ENCODE measurements around the gene MLN.

The MLN gene

DNA sequence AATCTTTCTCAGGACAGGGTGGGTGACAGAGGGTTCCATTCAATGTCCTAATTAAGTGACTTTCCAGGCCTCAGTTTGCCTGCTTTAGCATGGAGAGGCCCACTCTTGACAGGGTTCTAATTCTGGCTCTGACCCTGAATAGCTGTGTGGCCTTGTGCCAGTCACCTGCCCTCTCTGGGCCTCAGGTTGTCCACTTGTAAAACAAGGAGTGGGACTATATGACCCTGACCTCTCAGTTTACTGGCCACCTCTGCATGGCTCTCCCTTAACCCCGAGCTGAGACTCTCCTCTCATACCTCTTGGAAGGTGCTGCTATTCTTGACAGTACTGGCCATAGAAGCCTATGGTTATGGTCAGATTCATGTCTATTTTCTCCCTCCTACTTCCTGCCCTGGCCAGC is 44.1 kb upstream of the MLN start:
- TF ChIP-seq, protein P1, sequence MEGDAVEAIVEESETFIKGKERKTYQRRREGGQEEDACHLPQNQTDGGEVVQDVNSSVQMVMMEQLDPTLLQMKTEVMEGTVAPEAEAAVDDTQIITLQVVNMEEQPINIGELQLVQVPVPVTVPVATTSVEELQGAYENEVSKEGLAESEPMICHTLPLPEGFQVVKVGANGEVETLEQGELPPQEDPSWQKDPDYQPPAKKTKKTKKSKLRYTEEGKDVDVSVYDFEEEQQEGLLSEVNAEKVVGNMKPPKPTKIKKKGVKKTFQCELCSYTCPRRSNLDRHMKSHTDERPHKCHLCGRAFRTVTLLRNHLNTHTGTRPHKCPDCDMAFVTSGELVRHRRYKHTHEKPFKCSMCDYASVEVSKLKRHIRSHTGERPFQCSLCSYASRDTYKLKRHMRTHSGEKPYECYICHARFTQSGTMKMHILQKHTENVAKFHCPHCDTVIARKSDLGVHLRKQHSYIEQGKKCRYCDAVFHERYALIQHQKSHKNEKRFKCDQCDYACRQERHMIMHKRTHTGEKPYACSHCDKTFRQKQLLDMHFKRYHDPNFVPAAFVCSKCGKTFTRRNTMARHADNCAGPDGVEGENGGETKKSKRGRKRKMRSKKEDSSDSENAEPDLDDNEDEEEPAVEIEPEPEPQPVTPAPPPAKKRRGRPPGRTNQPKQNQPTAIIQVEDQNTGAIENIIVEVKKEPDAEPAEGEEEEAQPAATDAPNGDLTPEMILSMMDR (IDR thresholded peaks at IDR 0.05; ENCODE audit: insufficient read depth, missing control alignments) = no peak
- DNase-seq (ENCODE audit: insufficient read length, low spot score) (no peak), FAIRE-seq (no peak)

DNA sequence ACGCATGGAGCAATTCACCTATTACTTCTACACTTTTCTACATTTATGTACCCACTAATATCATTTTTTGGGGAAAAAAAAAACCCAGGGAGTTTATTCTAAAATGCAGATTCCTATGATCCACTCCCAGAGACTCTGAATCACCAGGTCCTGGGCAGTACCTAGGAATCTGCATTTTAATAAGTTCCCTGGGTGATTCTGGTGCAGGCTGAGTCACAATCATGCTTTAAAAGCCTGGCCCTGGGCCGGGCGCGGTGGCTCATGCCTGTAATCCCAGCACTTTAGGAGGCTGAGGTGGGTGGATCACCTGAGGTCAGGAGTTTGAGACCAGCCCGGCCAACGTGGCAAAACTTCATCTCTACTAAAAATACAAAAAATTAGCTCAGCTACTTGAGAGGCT is 43.3 kb upstream of the MLN start:
- DNase-seq (ENCODE audit: insufficient read length, low spot score) = no peak
- TF ChIP-seq, protein P1 (IDR thresholded peaks at IDR 0.05; ENCODE audit: insufficient read depth, missing control alignments) = no peak
- no peak for FAIRE-seq

DNA sequence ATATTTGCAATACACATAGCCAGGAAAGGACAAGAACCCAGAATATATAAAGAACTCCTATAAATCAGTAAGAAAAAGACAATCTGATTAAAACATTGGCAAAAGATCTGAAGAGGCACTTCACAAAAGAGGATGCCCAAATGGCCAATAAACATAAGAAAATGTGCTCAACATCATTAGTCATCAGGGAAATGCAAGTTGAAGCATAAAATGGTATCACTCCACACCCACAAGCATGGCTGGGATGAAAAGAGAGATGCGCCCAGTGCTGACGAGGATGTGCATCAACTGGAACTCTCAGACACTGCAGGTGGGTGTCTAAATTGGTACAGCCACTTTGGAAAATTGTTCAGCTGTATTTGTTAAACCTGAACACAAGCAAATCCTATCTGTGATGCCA is 42.4 kb upstream of the MLN start:
- FAIRE-seq = no peak
- DNase-seq (ENCODE audit: insufficient read length, low spot score) = no peak
- TF ChIP-seq, protein P1 (IDR thresholded peaks at IDR 0.05; ENCODE audit: insufficient read depth, missing control alignments) = no peak

DNA sequence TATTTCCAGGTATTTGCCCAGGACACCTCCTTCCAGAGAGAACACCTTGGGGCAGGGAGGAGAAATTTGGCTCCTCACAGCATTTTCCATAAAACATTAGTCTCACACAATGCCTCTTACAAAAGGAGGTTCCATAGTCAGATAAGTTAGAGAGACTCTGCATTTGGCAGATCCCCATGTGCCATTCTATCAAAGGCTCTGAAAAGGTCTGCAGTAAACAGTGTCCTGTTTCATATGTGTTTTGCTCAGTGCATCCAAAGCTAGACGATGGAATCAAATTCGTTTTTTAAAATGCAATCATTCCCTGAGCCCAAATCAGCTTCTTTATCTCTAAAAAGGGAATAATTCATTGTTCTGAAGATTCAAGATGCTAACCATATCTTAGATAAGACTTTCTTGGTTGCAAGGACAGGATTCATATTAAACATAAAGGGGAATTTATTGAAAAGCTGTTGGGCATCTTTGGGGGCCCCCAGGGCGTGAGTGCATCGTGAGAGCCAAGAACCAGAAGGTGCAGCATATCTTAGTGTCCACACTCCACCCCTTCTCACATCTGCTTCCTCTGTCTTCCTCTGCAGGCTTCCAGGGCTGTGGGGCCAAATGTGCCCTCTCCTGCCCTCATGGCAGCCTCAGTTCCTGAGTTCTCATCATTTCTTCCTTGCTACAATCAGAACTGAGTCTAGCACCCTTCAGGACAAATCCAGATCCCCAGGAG is 41.4 kb upstream of the MLN start:
- DNase-seq (ENCODE audit: insufficient read length, low spot score) (no peak), FAIRE-seq (no peak)
- TF ChIP-seq, protein P1 (IDR thresholded peaks at IDR 0.05; ENCODE audit: insufficient read depth, missing control alignments) = no peak

DNA sequence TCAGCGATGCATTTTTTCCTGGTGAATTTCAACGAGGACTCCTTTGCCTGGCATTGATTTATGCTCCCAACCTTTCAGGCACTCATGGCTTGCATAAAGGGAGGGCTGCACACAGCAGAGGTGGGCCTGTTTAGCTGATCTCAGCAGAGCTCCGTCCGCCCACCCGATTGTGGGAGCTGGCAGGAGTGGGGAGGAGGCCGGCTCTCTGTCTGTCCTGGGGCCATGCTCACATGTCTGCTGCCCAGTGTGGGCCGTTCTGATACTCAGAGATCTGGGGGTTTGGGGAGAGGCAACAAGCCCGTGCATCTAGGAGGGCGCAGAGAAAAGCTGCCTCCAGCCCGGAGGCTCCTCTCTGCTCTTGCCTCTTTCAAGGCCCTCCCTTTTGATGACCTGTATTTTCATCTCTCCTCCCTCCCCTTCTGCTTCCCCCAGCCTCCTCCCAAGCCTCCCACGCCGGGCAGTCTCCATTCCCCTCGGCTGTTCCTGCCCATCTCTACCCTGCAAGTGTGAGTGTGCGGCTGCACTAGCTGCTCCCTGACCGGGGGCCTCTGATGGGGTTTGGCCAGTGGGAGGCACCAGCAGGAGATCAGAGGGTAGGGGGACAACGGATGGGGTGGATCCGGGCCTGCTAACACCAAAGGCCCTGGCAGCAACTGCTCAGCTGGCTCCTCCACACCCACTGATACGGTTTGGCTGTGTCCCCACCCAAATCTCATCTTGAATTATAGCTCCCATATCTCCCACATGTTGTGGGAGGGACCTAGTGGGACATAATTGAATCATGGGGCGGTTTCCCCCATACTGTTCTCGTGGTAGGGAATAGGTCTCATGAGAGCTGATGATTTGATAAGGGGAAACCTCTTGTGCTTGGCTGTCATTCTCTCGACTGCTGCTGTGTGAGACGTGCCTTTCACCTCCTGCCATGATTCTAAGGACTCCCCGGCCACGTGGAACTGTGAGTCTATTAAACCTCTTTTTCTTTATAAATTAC is 39.6 kb upstream of the MLN start:
- TF ChIP-seq, protein P1 (IDR thresholded peaks at IDR 0.05; ENCODE audit: insufficient read depth, missing control alignments) = no peak
- DNase-seq (ENCODE audit: insufficient read length, low spot score) (no peak), FAIRE-seq (no peak)

DNA sequence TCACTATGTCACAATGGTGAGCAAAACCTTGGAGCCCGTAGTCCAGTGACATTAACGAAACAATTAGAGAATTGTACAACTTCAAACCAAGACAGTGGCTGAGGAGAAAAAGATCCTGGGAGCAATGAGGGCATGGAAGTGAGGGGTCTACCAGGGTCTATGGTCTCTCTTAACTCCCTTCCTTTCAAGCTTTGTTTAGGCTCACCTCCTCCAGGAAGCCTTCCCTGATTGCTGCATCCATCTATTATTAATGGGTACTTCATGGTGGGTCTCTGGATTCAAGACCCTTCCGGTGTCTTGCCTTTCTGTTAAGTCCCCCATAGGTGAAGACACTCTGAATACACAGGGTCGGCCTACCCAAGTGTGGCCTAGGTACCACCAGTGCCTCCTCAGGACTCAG is 38.1 kb upstream of the MLN start:
- no peak for DNase-seq (ENCODE audit: insufficient read length, low spot score)
- FAIRE-seq = no peak
- TF ChIP-seq, protein P1 (IDR thresholded peaks at IDR 0.05; ENCODE audit: insufficient read depth, missing control alignments) = no peak
